ENCODE data around the gene TPK1. TPM values are rescaled to one million over a fixed set of nuclear protein-coding genes. Genes with fewer than 3 reads are reported as not detected.

TPK1 gene
- total RNA-seq, 2 experiments from 2014 or later, result 15.5 to 15.8 TPM

- POLR2A ChIA-PET, result no interaction called here
- peaks cover 7% of the 10 kb centered on the region for H3K36me3 Mint-ChIP-seq (ENCODE audit: low read depth)
- no peak overlapping the region for H3K4me3 Mint-ChIP-seq
- H3K27ac Mint-ChIP-seq, result no peak overlapping the region
- no peaks in the 10 kb centered on the region for H3K9me3 Mint-ChIP-seq
- intact Hi-C loops (cut with micrococcal nuclease), result no loop called here
- ATAC-seq (no peak), DNase-seq (no peak)
- no peak for TF ChIP-seq CTCF (IDR thresholded peaks at IDR 0.05)
- CTCF ChIA-PET, result no interaction called here
- H3K27me3 Mint-ChIP-seq, result no peaks in the 10 kb centered on the region
- no peaks in the 10 kb centered on the region for H3K4me1 Mint-ChIP-seq (ENCODE audit: low read depth)
Observed at GRCh38 chr7:144547888-144548287, 288.0 kb downstream of the TPK1 start.

- Mint-ChIP-seq H3K4me1 (ENCODE audit: low read depth) (no peaks in the 10 kb centered on the region), H3K27me3 (no peaks in the 10 kb centered on the region), H3K27ac (no peak overlapping the region), H3K36me3 (ENCODE audit: low read depth) (peaks cover 7% of the 10 kb centered on the region), H3K4me3 (no peak overlapping the region), H3K9me3 (no peaks in the 10 kb centered on the region)
- CTCF ChIA-PET, result no interaction called here
- TF ChIP-seq CTCF (IDR thresholded peaks at IDR 0.05), result no peak
- no peak for ATAC-seq
- DNase-seq, result no peak
- intact Hi-C loops (cut with micrococcal nuclease), result no loop called here
- POLR2A ChIA-PET, result no interaction called here
Observed at GRCh38 chr7:144546782-144547181, 289.1 kb downstream of the TPK1 start.

GRCh38 chr7:144545330-144545729 lies 290.5 kb downstream of the TPK1 start:
- ChIA-PET POLR2A (no interaction called here), CTCF (no interaction called here)
- Mint-ChIP-seq H3K27me3 (no peaks in the 10 kb centered on the region), H3K36me3 (ENCODE audit: low read depth) (peaks cover 8% of the 10 kb centered on the region), H3K4me1 (ENCODE audit: low read depth) (no peaks in the 10 kb centered on the region), H3K9me3 (no peaks in the 10 kb centered on the region), H3K4me3 (no peak overlapping the region), H3K27ac (no peak overlapping the region)
- no peak for DNase-seq
- intact Hi-C loops (cut with micrococcal nuclease), result no loop called here
- ATAC-seq, result no peak
- no peak for TF ChIP-seq CTCF (IDR thresholded peaks at IDR 0.05)

GRCh38 chr7:144534655-144535395 lies 301.0 kb downstream of the TPK1 start:
- no peaks in the 10 kb centered on the region for H3K4me1 Mint-ChIP-seq (ENCODE audit: low read depth)
- H3K4me3 Mint-ChIP-seq, result no peak overlapping the region
- H3K9me3 Mint-ChIP-seq, result peaks cover 4% of the 10 kb centered on the region
- ATAC-seq (no peak), DNase-seq (no peak)
- intact Hi-C loops (cut with micrococcal nuclease), result no loop called here
- peaks cover 6% of the 10 kb centered on the region for H3K36me3 Mint-ChIP-seq (ENCODE audit: low read depth)
- H3K27ac Mint-ChIP-seq, result no peak overlapping the region
- ChIA-PET POLR2A (no interaction called here), CTCF (no interaction called here)
- no peaks in the 10 kb centered on the region for H3K27me3 Mint-ChIP-seq
- TF ChIP-seq CTCF (IDR thresholded peaks at IDR 0.05), result no peak

- CTCF ChIA-PET, result no interaction called here
- POLR2A ChIA-PET, result no interaction called here
- Mint-ChIP-seq H3K4me1 (ENCODE audit: low read depth) (peaks cover 3% of the 10 kb centered on the region), H3K27me3 (no peaks in the 10 kb centered on the region), H3K36me3 (ENCODE audit: low read depth) (peaks cover 6% of the 10 kb centered on the region), H3K4me3 (no peak overlapping the region), H3K27ac (no peak overlapping the region), H3K9me3 (peaks cover 4% of the 10 kb centered on the region)
- intact Hi-C loops (cut with micrococcal nuclease), result no loop called here
- TF ChIP-seq CTCF (IDR thresholded peaks at IDR 0.05), result no peak
- DNase-seq (no peak), ATAC-seq (no peak)
Observed at GRCh38 chr7:144534196-144534595, 301.7 kb downstream of the TPK1 start.
